ENCODE data around the gene MYL5.

- TF ChIP-seq CTCF (IDR thresholded peaks at IDR 0.05; ENCODE audit: low read length) (no peak), EZH2 (IDR thresholded peaks at IDR 0.05; ENCODE audit: borderline replicate concordance, low read length) (no peak)
These were observed 39.7 kb downstream of the MYL5 start for GRCh38 chr4:714087-714486.
